HG03469 (cell line): Measurements from ENCODE around the gene ATP8A2.

ENCODE experiments used
- ATAC-seq: cut with Tn5 transposase; IDR thresholded peaks from one replicate; pipeline ENCODE4 v1.9.1; 2021; ENCODE audit warnings: mild to moderate bottlenecking, moderate library complexity, moderate number of reproducible peaks; ENCODE audit not compliant: unreplicated experiment

ATP8A2 gene

GRCh38 chr13:25982907-25983306 lies 611.1 kb downstream of the ATP8A2 start:
- ATAC-seq, result no peak

- no peak for ATAC-seq
Measured at GRCh38 chr13:25987987-25988386, 616.2 kb downstream of the ATP8A2 start.

GRCh38 chr13:25988661-25989060 lies 616.9 kb downstream of the ATP8A2 start:
- ATAC-seq, result no peak

- ATAC-seq, result no peak
Measured at GRCh38 chr13:25990801-25991200, 619.0 kb downstream of the ATP8A2 start.

- ATAC-seq, result no peak
Measured at GRCh38 chr13:25992076-25992475, 620.3 kb downstream of the ATP8A2 start.

- no peak for ATAC-seq
Measured at GRCh38 chr13:26007261-26008125, 635.7 kb downstream of the ATP8A2 start.

GRCh38 chr13:26010487-26011207 lies 638.9 kb downstream of the ATP8A2 start:
- no peak for ATAC-seq

- no peak for ATAC-seq
Measured at GRCh38 chr13:26011208-26011573, 639.4 kb downstream of the ATP8A2 start.

GRCh38 chr13:26011996-26012821 lies 640.4 kb downstream of the ATP8A2 start:
- ATAC-seq, result no peak

GRCh38 chr13:26012995-26013394 lies 641.2 kb downstream of the ATP8A2 start:
- ATAC-seq, result no peak

GRCh38 chr13:26015271-26016125 lies 643.7 kb downstream of the ATP8A2 start:
- no peak for ATAC-seq

- no peak for ATAC-seq
Measured at GRCh38 chr13:26016189-26016588, 644.4 kb downstream of the ATP8A2 start.

- no peak for ATAC-seq
Measured at GRCh38 chr13:26017196-26017921, 645.6 kb downstream of the ATP8A2 start.

GRCh38 chr13:26017932-26018665 lies 646.3 kb downstream of the ATP8A2 start:
- no peak for ATAC-seq

GRCh38 chr13:26019251-26019650 lies 647.5 kb downstream of the ATP8A2 start:
- ATAC-seq, result no peak

GRCh38 chr13:26019881-26020870 lies 648.4 kb downstream of the ATP8A2 start:
- no peak for ATAC-seq

GRCh38 chr13:26020891-26021290 lies 649.1 kb downstream of the ATP8A2 start:
- no peak for ATAC-seq

GRCh38 chr13:26021516-26021915 lies 649.7 kb downstream of the ATP8A2 start:
- ATAC-seq, result no peak
